Measurements from ENCODE around the gene BRSK1. TPM values are rescaled to one million over a fixed set of nuclear protein-coding genes. Genes with fewer than 3 reads are reported as not detected.

The BRSK1 gene
- total RNA-seq, 2 experiments from 2014 or later: 2.6 to 2.7 TPM

GRCh38 chr19:55242517-55242916 is 41.3 kb upstream of the BRSK1 start:
- H3K4me3 Mint-ChIP-seq: no peak overlapping the region
- intact Hi-C loops (cut with DNase I, micrococcal nuclease): no loop called here
- H3K36me3 Mint-ChIP-seq (ENCODE audit: low read depth): peaks cover 63% of the 10 kb centered on the region
- no peak for TF ChIP-seq CTCF (IDR thresholded peaks at IDR 0.05)
- Histone ChIP-seq H3K4me3 (ENCODE audit: low read length) (no peak overlapping the region), H3K27ac (ENCODE audit: low read depth in 1 of 2, low read length in 2 of 2) (no peak overlapping the region), H3K36me3 (ENCODE audit: insufficient read depth, low read length) (peaks cover 93% of the 10 kb centered on the region), H3K9me3 (ENCODE audit: control insufficient read depth in 1 of 2, insufficient read depth in 1 of 2, low read length in 2 of 2) (no peaks in the 10 kb centered on the region), H3K4me1 (ENCODE audit: insufficient read depth, low read length) (peaks cover 10% of the 10 kb centered on the region), H3K27me3 (ENCODE audit: control insufficient read depth in 1 of 2, insufficient read depth in 2 of 2, low read length in 2 of 2) (no peaks in the 10 kb centered on the region)
- no peak for ATAC-seq (ENCODE audit: poor library complexity)
- ChIA-PET POLR2A (no interaction called here), CTCF (interaction anchor here (0.5 kb wide), 1 partner anchor 9 kb away, joined by 3 read pairs; no protein-coding TSS in a partner anchor)
- H3K9me3 Mint-ChIP-seq: no peaks in the 10 kb centered on the region
- no peak for DNase-seq
- H3K27me3 Mint-ChIP-seq: no peaks in the 10 kb centered on the region
- no peaks in the 10 kb centered on the region for H3K4me1 Mint-ChIP-seq (ENCODE audit: low read depth)
- no peak overlapping the region for H3K27ac Mint-ChIP-seq

- intact Hi-C loops (cut with DNase I, micrococcal nuclease): no loop called here
- Mint-ChIP-seq H3K4me1 (ENCODE audit: low read depth) (peaks cover 15% of the 10 kb centered on the region), H3K27me3 (no peaks in the 10 kb centered on the region), H3K9me3 (no peaks in the 10 kb centered on the region), H3K27ac (no peak overlapping the region), H3K4me3 (no peak overlapping the region), H3K36me3 (ENCODE audit: low read depth) (peaks cover 59% of the 10 kb centered on the region)
- CTCF ChIA-PET: interaction anchor here (1.0 kb wide), 1 partner anchor 10 kb away, joined by 3 read pairs; no protein-coding TSS in a partner anchor
- POLR2A ChIA-PET: no interaction called here
- Histone ChIP-seq H3K4me1 (ENCODE audit: insufficient read depth, low read length) (peaks cover 27% of the 10 kb centered on the region), H3K4me3 (ENCODE audit: low read length) (no peak overlapping the region), H3K36me3 (ENCODE audit: insufficient read depth, low read length) (peaks cover 87% of the 10 kb centered on the region), H3K27me3 (ENCODE audit: control insufficient read depth in 1 of 2, insufficient read depth in 2 of 2, low read length in 2 of 2) (no peaks in the 10 kb centered on the region), H3K27ac (ENCODE audit: low read depth in 1 of 2, low read length in 2 of 2) (no peak overlapping the region), H3K9me3 (ENCODE audit: control insufficient read depth in 1 of 2, insufficient read depth in 1 of 2, low read length in 2 of 2) (no peaks in the 10 kb centered on the region)
- TF ChIP-seq CTCF (IDR thresholded peaks at IDR 0.05): no peak
- ATAC-seq (ENCODE audit: poor library complexity): no peak
- DNase-seq: no peak
Observed at GRCh38 chr19:55244004-55244680, 39.7 kb upstream of the BRSK1 start.

GRCh38 chr19:55245236-55245904 is 38.4 kb upstream of the BRSK1 start:
- Mint-ChIP-seq H3K9me3 (no peaks in the 10 kb centered on the region), H3K4me1 (ENCODE audit: low read depth) (peaks cover 18% of the 10 kb centered on the region), H3K27me3 (no peaks in the 10 kb centered on the region), H3K4me3 (no peak overlapping the region), H3K27ac (no peak overlapping the region), H3K36me3 (ENCODE audit: low read depth) (peaks cover 55% of the 10 kb centered on the region)
- peaks cover 82% of the 10 kb centered on the region for H3K36me3 ChIP-seq (ENCODE audit: insufficient read depth, low read length)
- no peak for DNase-seq
- CTCF ChIA-PET: no interaction called here
- H3K27me3 ChIP-seq (ENCODE audit: control insufficient read depth in 1 of 2, insufficient read depth in 2 of 2, low read length in 2 of 2): no peaks in the 10 kb centered on the region
- no peak overlapping the region for H3K27ac ChIP-seq (ENCODE audit: low read depth in 1 of 2, low read length in 2 of 2)
- no peaks in the 10 kb centered on the region for H3K9me3 ChIP-seq (ENCODE audit: control insufficient read depth in 1 of 2, insufficient read depth in 1 of 2, low read length in 2 of 2)
- no peak overlapping the region for H3K4me3 ChIP-seq (ENCODE audit: low read length)
- intact Hi-C loops (cut with DNase I, micrococcal nuclease): no loop called here
- no peak for ATAC-seq (ENCODE audit: poor library complexity)
- TF ChIP-seq CTCF (IDR thresholded peaks at IDR 0.05): no peak
- POLR2A ChIA-PET: no interaction called here
- H3K4me1 ChIP-seq (ENCODE audit: insufficient read depth, low read length): peaks cover 38% of the 10 kb centered on the region
